ENCODE data around the gene ADCY7. TPM values are rescaled to one million over a fixed set of nuclear protein-coding genes. Genes with fewer than 3 reads are reported as not detected.

ADCY7 gene
- total RNA-seq, 4 donors from 2014 or later: 40.4 to 50.9 (median 41.2) TPM

GRCh38 chr16:50275428-50276325 is 9.3 kb downstream of the ADCY7 start:
- H3K27me3 ChIP-seq: no peaks in the 10 kb centered on the region
- no peaks in the 10 kb centered on the region for H3K9me3 ChIP-seq
- TF ChIP-seq POLR2A (IDR thresholded peaks at IDR 0.05) (no peak), EP300 (IDR thresholded peaks at IDR 0.05) (no peak), CTCF (IDR thresholded peaks at IDR 0.05) (no peak)
- H3K27ac ChIP-seq: peak overlapping the region in 2 of 4 donors; percentile 76 to 86
- H3K36me3 ChIP-seq: no peaks in the 10 kb centered on the region
- 78 to 82% methylated on average over 4 to 12 of the region's 12 CpGs for WGBS, 2 donors
- DNase-seq (ENCODE audit: low spot score in 2 of 2): no peak
- peaks cover 0 to 20% (median 5%) of the 10 kb centered on the region in 4 donors for H3K4me1 ChIP-seq
- H3K4me3 ChIP-seq: peak overlapping the region in 2 of 4 donors; percentile 36 to 42

GRCh38 chr16:50276326-50276640 is 9.9 kb downstream of the ADCY7 start:
- no peaks in the 10 kb centered on the region for H3K9me3 ChIP-seq
- no peaks in the 10 kb centered on the region for H3K27me3 ChIP-seq
- no peaks in the 10 kb centered on the region for H3K36me3 ChIP-seq
- H3K27ac ChIP-seq: no peak overlapping the region
- 84 to 98% methylated on average over 2 of the region's 2 CpGs for WGBS, 2 donors
- H3K4me3 ChIP-seq: no peak overlapping the region
- H3K4me1 ChIP-seq: peaks cover 0 to 23% (median 8%) of the 10 kb centered on the region in 4 donors
- no peak for DNase-seq (ENCODE audit: low spot score in 2 of 2)
- no peak for TF ChIP-seq CTCF (IDR thresholded peaks at IDR 0.05)
- no peak for TF ChIP-seq EP300 (IDR thresholded peaks at IDR 0.05)
- no peak for TF ChIP-seq POLR2A (IDR thresholded peaks at IDR 0.05)

GRCh38 chr16:50276801-50277555 is 10.6 kb downstream of the ADCY7 start:
- 82 to 93% methylated on average over 4 of the region's 4 CpGs for WGBS, 2 donors
- TF ChIP-seq CTCF (IDR thresholded peaks at IDR 0.05) (no peak), EP300 (IDR thresholded peaks at IDR 0.05) (no peak), POLR2A (IDR thresholded peaks at IDR 0.05) (no peak)
- no peak for DNase-seq (ENCODE audit: low spot score in 2 of 2)
- H3K9me3 ChIP-seq: no peaks in the 10 kb centered on the region
- H3K27ac ChIP-seq: no peak overlapping the region
- H3K36me3 ChIP-seq: no peaks in the 10 kb centered on the region
- peaks cover 0 to 30% (median 10%) of the 10 kb centered on the region in 4 donors for H3K4me1 ChIP-seq
- no peak overlapping the region for H3K4me3 ChIP-seq
- no peaks in the 10 kb centered on the region for H3K27me3 ChIP-seq

GRCh38 chr16:50278251-50278650 is 11.9 kb downstream of the ADCY7 start:
- H3K9me3 ChIP-seq: no peaks in the 10 kb centered on the region
- TF ChIP-seq POLR2A (IDR thresholded peaks at IDR 0.05) (no peak), EP300 (IDR thresholded peaks at IDR 0.05) (no peak)
- no peak overlapping the region for H3K27ac ChIP-seq
- no peaks in the 10 kb centered on the region for H3K27me3 ChIP-seq
- H3K4me3 ChIP-seq: no peak overlapping the region
- no peak for DNase-seq (ENCODE audit: low spot score in 2 of 2)
- H3K4me1 ChIP-seq: peaks cover 0 to 35% (median 16%) of the 10 kb centered on the region in 4 donors
- 77 to 80% methylated on average over 3 of the region's 3 CpGs for WGBS, 2 donors
- H3K36me3 ChIP-seq: no peaks in the 10 kb centered on the region

- Histone ChIP-seq H3K9me3 (no peaks in the 10 kb centered on the region), H3K27ac (no peak overlapping the region), H3K4me1 (peaks cover 0 to 40% (median 22%) of the 10 kb centered on the region in 4 donors), H3K27me3 (no peaks in the 10 kb centered on the region), H3K36me3 (no peaks in the 10 kb centered on the region), H3K4me3 (no peak overlapping the region)
- WGBS, 2 donors: 51 to 63% methylated on average over 2 of the region's 2 CpGs
- TF ChIP-seq POLR2A (IDR thresholded peaks at IDR 0.05) (no peak), CTCF (IDR thresholded peaks at IDR 0.05) (no peak), EP300 (IDR thresholded peaks at IDR 0.05) (no peak)
- no peak for DNase-seq (ENCODE audit: low spot score in 2 of 2)
Measured at GRCh38 chr16:50279504-50279865, 13.1 kb downstream of the ADCY7 start.
